GM12891 (cell line): Measurements from ENCODE around the gene GEMIN5.

Experiments
- PAX5 ChIP-seq: IDR thresholded peaks from 2 replicates; pipeline ENCODE4 v1.6.1; 2011; ENCODE audit warnings: low read length, moderate library complexity, mild to moderate bottlenecking; ENCODE audit not compliant: insufficient read depth, severe bottlenecking
- POLR2A ChIP-seq: IDR thresholded peaks from 2 replicates; pipeline ENCODE4 v1.6.1; 2011; ENCODE audit warnings: low read depth, low read length, control low read depth
- POLR2AphosphoS5 ChIP-seq: IDR thresholded peaks from 2 replicates; pipeline ENCODE4 v1.6.1; 2011; ENCODE audit warnings: low read depth, low read length, control low read depth
- POU2F2 ChIP-seq: IDR thresholded peaks from 2 replicates; pipeline ENCODE4 v1.6.1; 2011; ENCODE audit warnings: low read depth, mild to moderate bottlenecking, control low read depth, low read length, moderate library complexity
- SPI1 ChIP-seq: IDR thresholded peaks from 2 replicates; pipeline ENCODE4 v1.6.1; 2011; ENCODE audit warnings: low read depth, low read length, control low read depth
- TAF1 ChIP-seq: IDR thresholded peaks from 2 replicates; pipeline ENCODE4 v1.6.1; 2011; ENCODE audit warnings: low read depth, low read length, control low read depth

- no peak for TF ChIP-seq POLR2A
- no peak for TF ChIP-seq SPI1
- TF ChIP-seq POLR2AphosphoS5 = no peak
- no peak for TF ChIP-seq TAF1
- TF ChIP-seq POU2F2 = no peak
- no peak for TF ChIP-seq PAX5
Observed at GRCh38 chr5:154940375-154940771, 2.4 kb upstream of the GEMIN5 start.
